GM12892 (cell line): ENCODE data around the gene CYP4Z1.

Experiments
- POLR2A ChIP-seq: IDR thresholded peaks from 2 replicates; pipeline ENCODE4 v1.6.1; 2011; ENCODE audit warnings: low read depth, low read length, control low read depth
- POLR2AphosphoS5 ChIP-seq: IDR thresholded peaks from 2 replicates; pipeline ENCODE4 v1.6.1; 2011; ENCODE audit warnings: low read depth, low read length, control low read depth
- TAF1 ChIP-seq: IDR thresholded peaks from 2 replicates; pipeline ENCODE4 v1.6.1; 2011; ENCODE audit warnings: low read depth, mild to moderate bottlenecking, control low read depth, low read length, borderline replicate concordance

DNA sequence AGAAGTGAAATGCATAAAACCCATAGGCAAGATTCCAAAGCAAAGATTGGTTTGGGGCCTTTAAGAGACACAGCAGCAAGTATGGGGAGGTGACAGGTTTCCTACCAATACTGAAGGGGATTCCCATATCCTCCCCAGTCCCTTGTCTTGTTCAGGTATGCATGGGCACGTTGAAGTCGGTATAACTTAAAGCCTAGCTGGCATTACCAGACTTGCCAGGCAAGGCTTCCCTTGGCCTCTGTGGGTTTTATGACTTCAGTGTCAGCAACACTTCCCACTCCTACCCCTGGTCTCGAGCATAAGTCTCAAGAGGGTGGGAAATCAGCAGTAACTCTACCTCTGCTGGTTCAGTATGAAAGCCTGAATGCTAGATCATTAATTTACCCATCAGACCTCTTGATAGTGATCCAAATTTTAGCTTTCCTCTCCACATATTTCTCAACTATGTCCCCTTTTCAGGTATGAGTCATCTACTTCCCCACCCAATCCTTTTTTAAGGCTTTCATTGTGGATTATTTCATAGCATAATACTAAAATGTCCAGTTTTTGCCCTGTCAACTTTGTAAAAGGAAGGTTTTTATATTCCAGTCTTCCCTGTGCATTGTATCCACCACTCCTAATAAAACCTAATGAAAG lies 36.7 kb upstream of the CYP4Z1 start:
- no peak for TF ChIP-seq POLR2AphosphoS5
- TF ChIP-seq POLR2A, result no peak
- TF ChIP-seq TAF1, result no peak
